Stimulated activated CD8-positive, alpha-beta memory T cell treated with anti-CD3 and anti-CD28 coated beads, Interleukin-12 subunit alpha, Interleukin-12 subunit beta, amount 100 ng/mL, for 1 hour (primary cell): Measurements from ENCODE around the gene SYCP1.
"Not testable (repeated sequence)": the region's sequence is repeated elsewhere in the genome, so short reads cannot be mapped to it uniquely, and the experiment has no call there.

Experiments used
- DNase-seq: peaks from one replicate; pipeline ENCODE4 v3.0.0-alpha.2; 2020; ENCODE audit warnings: low read depth

Gene SYCP1

GRCh38 chr1:114959423-114959822 lies 104.8 kb downstream of the SYCP1 start:
- no peak for DNase-seq

DNA sequence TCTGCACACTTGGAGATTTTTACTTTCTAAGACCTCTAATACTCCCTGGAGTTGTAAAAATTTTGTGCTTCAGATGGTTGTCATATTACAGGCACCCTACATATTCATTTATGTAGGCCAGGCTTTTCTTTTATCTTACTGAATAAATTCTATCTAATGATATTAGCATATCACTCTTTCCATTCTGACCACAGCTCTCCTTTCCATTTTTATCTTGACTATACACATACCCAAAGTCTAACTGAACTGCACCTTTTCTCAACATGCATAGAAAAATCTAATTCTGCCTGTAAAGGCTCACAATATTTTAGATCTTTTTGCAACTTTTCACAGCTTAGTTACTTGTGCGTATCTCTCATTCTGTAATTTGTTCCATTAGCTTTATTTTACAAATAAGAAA lies 122.2 kb downstream of the SYCP1 start:
- no peak for DNase-seq

- DNase-seq = peak; percentile 54
These were observed 124.7 kb downstream of the SYCP1 start for GRCh38 chr1:114979278-114979891.

DNA sequence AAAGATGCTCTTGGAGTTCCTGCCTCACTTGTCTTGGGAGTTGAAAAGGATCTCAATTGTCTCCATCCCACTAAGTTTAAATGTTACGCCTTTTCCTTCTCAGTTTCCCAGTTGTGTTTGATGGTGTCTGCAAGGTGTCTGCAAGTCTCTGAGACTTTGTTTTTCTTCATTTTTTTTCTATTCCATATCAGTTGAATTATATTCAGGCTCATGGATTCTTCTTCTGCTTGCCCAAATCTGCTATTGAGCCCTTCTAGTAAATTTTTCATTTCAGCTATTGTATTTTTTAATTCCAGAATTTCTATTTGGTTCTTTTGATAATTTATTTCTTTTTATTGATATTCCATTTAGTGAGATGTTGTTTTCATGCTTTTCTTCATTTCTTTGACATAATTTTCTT lies 127.6 kb downstream of the SYCP1 start:
- no peak for DNase-seq

DNA sequence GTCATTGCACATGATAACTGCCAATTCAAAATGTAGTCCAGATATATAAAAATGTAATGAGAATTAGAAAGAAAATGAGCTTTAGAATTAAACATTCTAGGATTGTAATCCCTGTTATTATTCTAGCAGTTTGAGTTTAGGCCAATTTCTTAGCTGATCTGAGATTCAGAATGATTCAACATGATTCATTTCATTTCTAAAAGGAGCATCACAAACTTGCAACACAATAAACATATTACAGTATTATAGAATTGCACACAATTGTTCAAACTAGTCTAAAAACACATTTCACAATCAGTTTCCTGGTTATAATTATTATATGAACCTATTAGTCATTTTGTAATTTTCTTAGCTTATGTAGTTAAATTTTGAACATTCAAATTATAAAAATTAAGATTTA lies 131.6 kb downstream of the SYCP1 start:
- no peak for DNase-seq

GRCh38 chr1:114988095-114988494 lies 133.4 kb downstream of the SYCP1 start:
- DNase-seq = no peak

- no peak for DNase-seq
These were observed 143.0 kb downstream of the SYCP1 start for GRCh38 chr1:114997510-114998289.

GRCh38 chr1:115006191-115006590 lies 151.5 kb downstream of the SYCP1 start:
- DNase-seq = no peak

- no peak for DNase-seq
These were observed 157.3 kb downstream of the SYCP1 start for GRCh38 chr1:115012006-115012405.

DNA sequence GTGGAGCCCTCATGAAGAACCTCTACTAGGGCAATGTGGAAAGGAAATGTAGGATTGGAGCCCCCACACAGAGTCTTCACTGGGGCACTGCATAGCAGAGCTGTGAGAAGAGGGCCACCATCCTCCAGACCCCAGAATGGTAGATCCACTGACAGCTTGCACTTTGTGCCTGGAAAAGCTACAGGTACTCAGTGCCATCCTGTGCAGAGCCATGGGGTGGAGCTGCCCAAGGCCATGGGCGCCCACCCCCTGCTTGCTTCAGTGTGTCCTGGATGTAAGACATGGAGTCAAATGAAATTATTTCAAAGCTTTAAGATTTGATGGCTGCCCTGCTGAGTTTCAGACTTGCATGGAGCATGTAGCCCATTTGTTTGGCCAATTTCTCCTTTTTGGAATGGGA lies 157.8 kb downstream of the SYCP1 start:
- DNase-seq = no peak

DNA sequence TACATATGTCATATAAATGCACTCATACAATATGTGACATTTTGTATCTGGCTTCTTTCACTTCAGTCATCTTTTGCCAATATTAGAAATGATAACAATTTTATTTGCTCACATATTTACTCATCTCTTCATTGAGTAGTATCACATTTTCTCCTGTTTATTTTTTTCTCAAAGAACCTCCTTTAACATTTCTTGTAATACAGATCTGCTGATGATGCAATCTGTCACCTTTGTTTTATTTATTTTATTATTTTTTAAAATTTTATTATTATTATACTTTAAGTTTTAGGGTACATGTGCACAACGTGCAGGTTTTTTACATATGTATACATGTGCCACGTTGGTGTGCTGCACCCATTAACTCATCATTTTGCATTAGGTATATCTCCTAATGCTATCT lies 159.1 kb downstream of the SYCP1 start:
- no peak for DNase-seq

GRCh38 chr1:115019549-115019948 lies 164.9 kb downstream of the SYCP1 start:
- not testable (repeated sequence) for DNase-seq

DNA sequence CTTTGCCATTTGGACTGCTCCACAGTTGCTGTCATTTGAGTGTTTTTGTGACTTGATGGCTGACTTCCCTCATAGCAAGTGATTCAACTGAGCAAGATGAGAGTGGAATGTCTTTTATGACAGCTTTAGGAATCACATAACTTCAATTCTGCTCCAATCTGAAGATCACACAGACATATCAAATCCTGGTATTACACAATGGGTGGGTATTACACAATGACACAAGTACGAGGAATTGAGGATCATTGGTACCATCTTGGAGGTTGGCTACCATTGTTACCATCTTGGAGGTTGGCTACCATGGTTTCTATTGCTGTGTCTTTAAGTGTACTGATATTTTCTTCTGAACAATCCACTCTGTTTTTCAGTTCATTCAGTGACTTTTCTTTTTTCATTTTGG lies 166.5 kb downstream of the SYCP1 start:
- DNase-seq = no peak

GRCh38 chr1:115023593-115023992 lies 168.9 kb downstream of the SYCP1 start:
- no peak for DNase-seq

DNA sequence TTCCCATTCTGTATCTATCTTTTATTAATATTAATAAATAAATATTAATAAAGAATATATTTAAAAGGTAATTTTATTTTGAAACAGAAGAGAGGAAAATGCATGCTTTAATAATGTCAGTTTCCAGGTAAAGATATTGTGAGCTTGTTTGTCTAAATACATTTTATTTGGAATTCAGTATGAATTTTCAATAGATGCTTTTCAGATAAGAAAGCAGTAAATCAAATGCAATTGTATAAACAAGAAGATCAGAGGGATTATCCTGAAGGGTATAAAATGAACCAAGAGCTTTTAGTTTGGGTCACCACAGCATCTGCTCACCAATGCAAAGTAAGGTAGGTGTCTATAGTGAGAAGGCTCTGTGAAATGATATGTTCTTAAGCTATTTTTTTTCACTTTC lies 174.9 kb downstream of the SYCP1 start, which contains the start of gene TSHB:
Gene TSHB (plus strand): TSS at position 301 of the 400 bp plus-strand sequence. CDS start 3,537 bp downstream, outside the sequence.
- DNase-seq = no peak

GRCh38 chr1:115031595-115031994 lies 176.9 kb downstream of the SYCP1 start:
- DNase-seq = no peak

- DNase-seq = no peak
These were observed 181.0 kb downstream of the SYCP1 start for GRCh38 chr1:115035652-115036051.

GRCh38 chr1:115036814-115037507 lies 182.3 kb downstream of the SYCP1 start:
- DNase-seq = no peak

- no peak for DNase-seq
These were observed 185.8 kb downstream of the SYCP1 start for GRCh38 chr1:115040501-115040900.

DNA sequence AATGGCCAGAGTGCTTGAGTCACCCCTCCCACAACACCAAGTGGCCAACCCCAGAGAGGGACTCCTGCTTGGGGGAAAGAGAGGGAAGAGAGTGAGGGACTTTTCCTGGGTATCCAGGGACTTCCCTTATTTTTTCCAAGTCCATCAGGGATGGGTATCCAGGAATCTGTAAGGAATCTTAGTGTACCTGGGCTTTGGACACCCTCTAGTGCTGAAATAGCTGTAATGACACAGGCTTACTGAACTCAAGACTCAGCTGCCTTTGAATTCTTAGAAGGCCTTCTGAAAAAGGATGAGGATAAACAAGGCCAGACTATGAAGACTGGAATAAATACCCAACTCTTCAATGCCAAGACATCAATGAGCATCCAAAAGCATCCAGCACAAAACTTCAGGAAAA lies 187.0 kb downstream of the SYCP1 start:
- no peak for DNase-seq
